NCI-H146 treated with DMSO at 0.1 percent for 48 hours (cell line): Measurements from ENCODE around the gene KHDC1.
A peak's percentile ranks its signal among the peaks of the same experiment; 100 is the strongest.
"Not testable (repeated sequence)": the region's sequence is repeated elsewhere in the genome, so short reads cannot be mapped to it uniquely, and the experiment has no call there.

Experiments used
- DNase-seq: peaks from one replicate; lab custom pipeline; 2025; ENCODE audit not compliant: unreplicated experiment; lab: John Stamatoyannopoulos, UW

KHDC1 gene

GRCh38 chr6:73262671-73263569 lies at the start of gene KHDC1:
Gene KHDC1 (minus strand): TSS chr6:73263196. CDS start chr6:73242517, 20,679 bp downstream.
- peak; percentile 52 for DNase-seq

DNA sequence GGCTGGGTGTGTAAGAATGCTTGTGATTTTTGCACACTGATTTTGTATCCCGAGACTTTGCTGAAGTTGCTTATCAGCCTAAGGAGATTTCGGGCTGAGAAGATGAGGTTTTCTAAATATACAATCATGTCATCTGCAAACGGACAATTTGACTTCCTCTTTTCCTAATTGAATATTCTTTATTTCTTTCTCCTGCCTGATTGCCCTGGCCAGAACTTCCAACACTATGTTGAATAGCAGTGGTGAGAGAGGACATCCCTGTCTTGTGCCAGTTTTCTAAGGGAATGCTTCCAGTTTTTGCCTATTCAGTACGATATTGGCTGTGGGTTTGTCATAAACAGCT lies 47.5 kb upstream of the KHDC1 start:
- not testable (repeated sequence) for DNase-seq

GRCh38 chr6:73309785-73310502 lies 46.9 kb upstream of the KHDC1 start:
- DNase-seq, result peak; percentile 37

DNA sequence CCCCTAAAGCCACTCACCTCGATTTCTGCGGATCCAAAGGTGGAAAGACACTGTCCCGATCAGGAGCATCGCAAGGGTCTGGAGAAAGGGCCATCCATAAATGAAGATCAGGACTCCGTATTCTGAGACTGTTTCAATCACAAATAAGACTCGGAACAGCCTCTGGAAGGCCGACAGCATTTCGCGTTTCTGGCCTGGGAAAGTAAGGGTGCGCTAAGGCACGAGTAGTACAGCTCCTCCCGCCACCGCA lies 46.5 kb upstream of the KHDC1 start:
- DNase-seq, result no peak

- DNase-seq, result no peak
These were observed 45.9 kb upstream of the KHDC1 start for GRCh38 chr6:73308712-73309534.

DNA sequence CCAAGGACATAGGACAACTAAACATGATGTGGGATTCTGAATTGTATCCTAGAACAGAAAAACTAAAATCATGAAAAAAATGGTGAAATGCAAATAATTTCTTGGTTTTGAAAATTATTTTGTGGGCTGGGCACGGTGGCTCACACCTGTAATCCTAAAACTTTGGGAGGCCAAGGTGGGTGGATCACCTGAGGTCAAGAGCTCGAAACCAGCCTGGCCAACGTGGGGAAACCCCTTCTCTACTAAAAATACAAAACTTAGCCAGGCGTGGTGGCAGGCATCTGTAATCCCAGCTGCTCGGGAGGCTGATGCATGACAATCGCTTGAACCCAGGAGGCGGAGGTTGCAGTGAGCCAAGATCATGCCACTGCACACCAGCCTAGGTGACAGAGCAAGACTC lies 40.8 kb upstream of the KHDC1 start:
- not testable (repeated sequence) for DNase-seq

DNA sequence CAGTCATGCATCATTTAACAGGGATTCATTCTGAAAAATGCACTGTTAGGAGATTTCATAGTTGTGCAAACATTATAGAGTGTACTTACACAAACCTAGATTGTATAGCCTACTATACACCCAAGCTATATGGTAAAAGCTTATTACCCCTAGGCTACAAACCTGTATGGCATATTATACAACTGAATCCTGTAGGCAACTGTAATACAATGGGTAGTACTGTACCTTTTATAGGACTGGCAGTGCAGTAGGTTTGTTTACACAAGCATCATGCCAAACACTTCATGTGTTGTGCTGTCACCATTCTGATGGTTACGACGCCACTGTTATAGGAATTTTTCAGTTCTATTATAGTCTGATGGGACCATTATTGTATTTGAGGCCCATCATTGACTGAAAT lies 39.3 kb upstream of the KHDC1 start:
- no peak for DNase-seq

- DNase-seq, result no peak
These were observed 36.4 kb upstream of the KHDC1 start for GRCh38 chr6:73299151-73299971.

GRCh38 chr6:73293331-73293730 lies 30.3 kb upstream of the KHDC1 start:
- no peak for DNase-seq

DNA sequence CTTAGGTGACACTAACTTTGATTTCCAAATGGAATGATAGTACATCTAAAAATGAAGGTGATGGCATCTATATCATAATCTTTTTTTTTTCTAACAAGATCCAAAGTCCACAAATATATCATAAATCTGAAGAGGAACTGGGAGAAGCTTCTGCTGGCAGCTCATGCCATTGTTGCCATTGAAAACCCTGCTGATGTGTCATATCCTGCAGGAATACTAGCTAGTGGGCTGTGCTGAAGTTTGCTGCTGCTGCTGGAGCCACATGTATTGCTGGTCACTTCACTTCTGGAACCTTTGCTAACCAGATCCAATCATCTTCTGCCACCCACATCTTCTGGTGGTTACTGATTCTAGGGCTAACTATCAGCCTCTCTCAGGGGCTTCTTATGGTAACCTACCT lies 27.4 kb upstream of the KHDC1 start:
- no peak for DNase-seq

- no peak for DNase-seq
These were observed 23.8 kb upstream of the KHDC1 start for GRCh38 chr6:73286752-73287151.

GRCh38 chr6:73285674-73286283 lies 22.8 kb upstream of the KHDC1 start:
- no peak for DNase-seq

GRCh38 chr6:73282871-73283270 lies 19.9 kb upstream of the KHDC1 start:
- DNase-seq, result no peak

GRCh38 chr6:73281684-73282083 lies 18.7 kb upstream of the KHDC1 start:
- DNase-seq, result not testable (repeated sequence)

GRCh38 chr6:73269296-73269695 lies 6.3 kb upstream of the KHDC1 start:
- not testable (repeated sequence) for DNase-seq

GRCh38 chr6:73268896-73269295 lies 5.9 kb upstream of the KHDC1 start:
- not testable (repeated sequence) for DNase-seq

GRCh38 chr6:73264446-73264845 lies 1.4 kb upstream of the KHDC1 start:
- DNase-seq, result no peak

DNA sequence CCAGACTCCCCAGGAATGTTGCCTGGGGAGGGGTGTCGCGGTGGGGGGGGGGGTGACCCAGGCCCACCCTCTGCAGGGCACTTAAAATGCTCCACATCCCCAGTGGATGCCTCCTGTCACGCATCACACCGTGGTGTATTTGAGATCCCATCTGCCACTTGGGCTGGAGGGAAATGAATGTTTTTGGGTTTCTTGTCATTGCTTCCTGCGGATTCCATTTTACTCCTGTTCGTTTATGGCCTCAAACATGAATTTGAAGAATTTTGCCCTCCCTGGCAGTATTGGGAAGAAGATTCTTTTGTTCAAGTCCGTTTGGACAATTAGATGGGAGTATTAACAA lies 544 bp upstream of the KHDC1 start:
- DNase-seq, result no peak

- DNase-seq, result no peak
These were observed 4.3 kb downstream of the KHDC1 start for GRCh38 chr6:73258721-73259120.

DNA sequence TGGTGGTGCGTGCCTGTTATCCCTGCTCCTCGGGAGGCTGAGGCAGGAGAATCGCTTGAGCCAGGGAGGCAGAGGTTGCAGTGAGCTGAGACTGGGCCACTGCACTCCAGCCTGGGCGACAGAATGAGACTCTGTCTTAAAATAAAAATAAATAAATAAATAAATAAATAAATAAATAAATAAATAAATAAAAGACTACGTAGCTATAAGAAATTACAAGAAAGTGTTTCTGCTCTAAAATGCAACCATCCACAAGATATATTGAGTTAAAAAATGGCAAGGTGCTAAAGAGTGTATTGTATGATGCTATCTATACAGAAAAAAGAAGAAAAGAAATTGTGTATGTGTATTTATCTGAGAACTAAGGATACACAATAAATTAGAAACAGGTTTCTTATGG lies 8.7 kb downstream of the KHDC1 start:
- not testable (repeated sequence) for DNase-seq

DNA sequence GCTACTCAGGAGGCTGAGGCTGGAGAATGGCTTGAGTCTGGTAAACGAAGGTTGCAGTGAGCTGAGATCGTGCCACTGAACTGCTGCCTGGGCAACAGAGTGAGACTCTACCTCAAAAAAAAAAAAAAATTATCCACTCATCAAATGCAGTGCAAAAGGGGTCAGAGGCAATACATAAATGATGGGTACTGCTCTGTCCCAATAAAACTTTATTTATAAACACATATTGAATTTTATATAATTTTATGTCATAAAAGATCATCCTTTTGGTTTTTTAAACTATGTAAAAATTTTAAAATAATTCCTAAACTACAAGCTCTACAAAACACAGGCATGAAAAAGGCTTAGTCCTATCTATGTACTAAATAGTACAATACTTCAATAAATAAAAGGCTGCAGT lies 10.3 kb downstream of the KHDC1 start:
- DNase-seq, result no peak
